HCT116 (cell line): ENCODE results near the gene NDUFA7.

Experiments used
- EZH2 ChIP-seq: fragments of 200-600 bp; sonication (generic); IDR thresholded peaks from 2 replicates; pipeline ENCODE4 v1.6.1; 2017; ENCODE audit warnings: antibody characterized with exemption, mixed run types
- TF ChIP-seq, protein P1 (sequence below), 3 experiments: fragments of 200-600 bp in 1 of 3; sonication (generic) in 1 of 3; IDR thresholded peaks in 2 of 3; conservative IDR thresholded peaks in 1 of 3; 2 replicates each; pipeline ENCODE4 v1.5.1; 2012 to 2017; ENCODE audit warnings: low read depth in 2 of 3, low read length in 2 of 3, antibody characterized with exemption in 1 of 3, borderline replicate concordance in 1 of 3, control low read depth in 1 of 3, mild to moderate bottlenecking in 1 of 3, mixed read lengths in 1 of 3, mixed run types in 1 of 3, moderate library complexity in 1 of 3; ENCODE audit not compliant: insufficient read depth in 1 of 3

GRCh38 chr19:8357007-8357521 lies 35.9 kb upstream of the NDUFA7 start:
- TF ChIP-seq, protein P1, sequence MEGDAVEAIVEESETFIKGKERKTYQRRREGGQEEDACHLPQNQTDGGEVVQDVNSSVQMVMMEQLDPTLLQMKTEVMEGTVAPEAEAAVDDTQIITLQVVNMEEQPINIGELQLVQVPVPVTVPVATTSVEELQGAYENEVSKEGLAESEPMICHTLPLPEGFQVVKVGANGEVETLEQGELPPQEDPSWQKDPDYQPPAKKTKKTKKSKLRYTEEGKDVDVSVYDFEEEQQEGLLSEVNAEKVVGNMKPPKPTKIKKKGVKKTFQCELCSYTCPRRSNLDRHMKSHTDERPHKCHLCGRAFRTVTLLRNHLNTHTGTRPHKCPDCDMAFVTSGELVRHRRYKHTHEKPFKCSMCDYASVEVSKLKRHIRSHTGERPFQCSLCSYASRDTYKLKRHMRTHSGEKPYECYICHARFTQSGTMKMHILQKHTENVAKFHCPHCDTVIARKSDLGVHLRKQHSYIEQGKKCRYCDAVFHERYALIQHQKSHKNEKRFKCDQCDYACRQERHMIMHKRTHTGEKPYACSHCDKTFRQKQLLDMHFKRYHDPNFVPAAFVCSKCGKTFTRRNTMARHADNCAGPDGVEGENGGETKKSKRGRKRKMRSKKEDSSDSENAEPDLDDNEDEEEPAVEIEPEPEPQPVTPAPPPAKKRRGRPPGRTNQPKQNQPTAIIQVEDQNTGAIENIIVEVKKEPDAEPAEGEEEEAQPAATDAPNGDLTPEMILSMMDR (IDR thresholded peaks at IDR 0.05 in 2 of 3, conservative IDR thresholded peaks at IDR 0.05 in 1 of 3; ENCODE audit: borderline replicate concordance in 1 of 3, insufficient read depth in 1 of 3, low read depth in 2 of 3, low read length in 2 of 3): no peak
- no peak for TF ChIP-seq EZH2
